ENCODE data around the gene HNRNPA1.
"Not testable (repeated sequence)": the region's sequence is repeated elsewhere in the genome, so short reads cannot be mapped to it uniquely, and the experiment has no call there.

HNRNPA1 gene

GRCh38 chr12:54298904-54299303, 18.4 kb downstream of the HNRNPA1 start:
- Mint-ChIP-seq H3K4me1 (peaks cover 27 to 69% of the 10 kb centered on the region in 2 donors), H3K27me3 (peaks cover 36 to 51% of the 10 kb centered on the region in 2 donors), H3K9me3 (no peaks in the 10 kb centered on the region), H3K4me3 (no peak overlapping the region), H3K27ac (no peak overlapping the region), H3K36me3 (no peaks in the 10 kb centered on the region)
- no peak for DNase-seq
- ATAC-seq (replicated peaks) = no peak

DNA sequence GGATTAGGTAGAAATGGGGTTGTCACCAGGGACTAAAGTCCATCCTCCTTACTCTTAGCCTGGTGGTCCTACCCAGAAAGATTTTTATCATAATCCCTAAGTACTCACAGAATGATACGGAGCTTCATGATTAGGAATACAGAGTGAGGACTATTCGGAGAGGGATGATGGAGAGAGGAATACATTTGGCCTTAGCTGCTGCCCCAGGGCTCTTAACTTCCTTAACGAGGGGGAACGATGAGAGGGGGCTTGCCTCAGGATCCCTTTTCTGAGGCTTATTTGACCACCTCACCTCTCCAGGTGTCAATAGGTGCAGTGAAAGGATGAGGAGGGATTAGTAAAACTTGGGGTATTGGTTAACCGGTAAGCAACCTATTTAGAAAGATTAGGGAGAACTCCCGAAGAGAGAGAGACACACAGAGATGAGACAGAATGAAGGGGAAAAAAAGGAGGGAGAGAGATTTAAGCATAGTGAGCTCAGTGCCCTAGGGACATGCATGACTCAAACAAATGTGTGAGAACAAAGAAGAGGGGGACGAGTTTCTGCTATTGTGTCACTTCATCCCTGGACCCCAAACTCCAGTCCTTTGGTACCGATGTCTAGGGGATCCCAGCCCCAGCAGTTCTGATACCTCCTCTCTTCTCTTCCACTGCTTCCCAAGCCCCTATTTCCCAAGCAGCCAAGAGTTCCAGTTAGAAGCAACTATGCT, 19.1 kb downstream of the HNRNPA1 start:
- H3K27ac Mint-ChIP-seq = no peak overlapping the region
- no peak overlapping the region for H3K4me3 Mint-ChIP-seq
- ATAC-seq (replicated peaks) (no peak), DNase-seq (no peak)
- peaks cover 35 to 74% of the 10 kb centered on the region in 2 donors for H3K4me1 Mint-ChIP-seq
- H3K27me3 Mint-ChIP-seq = peaks cover 36 to 51% of the 10 kb centered on the region in 2 donors
- no peaks in the 10 kb centered on the region for H3K9me3 Mint-ChIP-seq
- no peaks in the 10 kb centered on the region for H3K36me3 Mint-ChIP-seq

GRCh38 chr12:54300225-54300731, 19.8 kb downstream of the HNRNPA1 start:
- H3K4me1 Mint-ChIP-seq = peaks cover 36 to 75% of the 10 kb centered on the region in 2 donors
- DNase-seq (no peak), ATAC-seq (replicated peaks) (no peak)
- peak overlapping the region; percentile 4 for H3K27ac Mint-ChIP-seq
- H3K36me3 Mint-ChIP-seq = no peaks in the 10 kb centered on the region
- peaks cover 36 to 51% of the 10 kb centered on the region in 2 donors for H3K27me3 Mint-ChIP-seq
- H3K9me3 Mint-ChIP-seq = no peaks in the 10 kb centered on the region
- H3K4me3 Mint-ChIP-seq = peak overlapping the region in 1 of 2 donors; percentile 76

DNA sequence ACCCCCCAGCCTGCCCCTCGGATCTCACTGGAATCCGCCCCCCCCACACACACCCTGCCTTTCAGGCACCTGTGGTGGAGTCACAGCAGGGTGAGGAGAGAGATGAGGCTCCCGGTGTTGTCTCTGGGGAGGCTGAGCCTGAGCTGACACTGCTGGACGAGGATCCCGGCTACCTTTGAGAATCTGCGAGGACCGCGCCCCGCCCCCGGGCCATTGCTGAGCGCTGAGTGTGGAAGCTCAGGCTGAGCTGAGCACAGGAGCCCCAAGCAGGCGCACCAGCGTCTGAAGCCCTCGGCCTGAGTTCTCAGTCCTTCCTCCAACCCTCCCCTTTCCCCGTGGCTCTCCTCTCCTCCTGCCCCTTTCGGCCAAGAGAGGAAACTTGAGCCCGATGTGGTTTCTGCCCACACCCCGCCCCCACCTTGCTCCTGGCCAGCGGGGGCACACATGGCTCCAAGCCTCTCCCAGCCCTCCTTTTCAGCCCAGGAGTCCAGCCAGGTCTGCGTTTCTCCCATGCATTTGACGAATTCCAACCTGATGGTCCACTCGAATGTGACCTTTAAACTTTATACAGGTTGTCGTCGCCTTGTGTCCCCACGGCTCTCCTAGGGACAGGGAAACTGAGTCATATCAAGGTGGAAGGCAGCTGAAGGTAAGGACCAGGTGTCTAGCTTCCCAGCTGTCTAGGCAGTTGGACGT, 20.4 kb downstream of the HNRNPA1 start, which contains the start of gene NFE2:
NFE2 (minus strand) TSS at position 284 of the 696 bp plus-strand sequence. CDS start 5,767 bp downstream, outside the sequence.
- H3K4me3 Mint-ChIP-seq = peak within 1 kb of the TSS; percentile 57 to 76
- no peak for DNase-seq

GRCh38 chr12:54301428-54302048, 21.0 kb downstream of the HNRNPA1 start:
- H3K27me3 Mint-ChIP-seq = peaks cover 36 to 51% of the 10 kb centered on the region in 2 donors
- H3K4me1 Mint-ChIP-seq = peaks cover 36 to 75% of the 10 kb centered on the region in 2 donors
- no peaks in the 10 kb centered on the region for H3K36me3 Mint-ChIP-seq
- no peak for DNase-seq
- no peak overlapping the region for H3K4me3 Mint-ChIP-seq
- ATAC-seq (replicated peaks) = no peak
- H3K27ac Mint-ChIP-seq = no peak overlapping the region
- no peaks in the 10 kb centered on the region for H3K9me3 Mint-ChIP-seq

More for the DNA sequence above, 20.4 kb downstream of the HNRNPA1 start, which contains the start of gene NFE2:
- ATAC-seq (replicated peaks) = peak; percentile 59 to 63
- H3K4me1 Mint-ChIP-seq = peaks cover 36 to 77% of the 10 kb centered on the region in 2 donors
- H3K27ac Mint-ChIP-seq = peak within 1 kb of the TSS; percentile 4
- H3K36me3 Mint-ChIP-seq = no peaks in the 10 kb centered on the region
- peaks cover 36 to 51% of the 10 kb centered on the region in 2 donors for H3K27me3 Mint-ChIP-seq
- H3K9me3 Mint-ChIP-seq = no peaks in the 10 kb centered on the region

GRCh38 chr12:54303640-54304039, 23.1 kb downstream of the HNRNPA1 start:
- DNase-seq = no peak
- Mint-ChIP-seq H3K27me3 (peaks cover 30 to 54% of the 10 kb centered on the region in 2 donors), H3K36me3 (no peaks in the 10 kb centered on the region), H3K4me3 (no peak overlapping the region), H3K9me3 (no peaks in the 10 kb centered on the region), H3K4me1 (peaks cover 28 to 69% of the 10 kb centered on the region in 2 donors), H3K27ac (no peak overlapping the region)
- no peak for ATAC-seq (replicated peaks)

GRCh38 chr12:54304187-54304810, 23.8 kb downstream of the HNRNPA1 start:
- Mint-ChIP-seq H3K27ac (peak overlapping the region; percentile 37), H3K9me3 (no peaks in the 10 kb centered on the region), H3K4me1 (peaks cover 28 to 65% of the 10 kb centered on the region in 2 donors), H3K36me3 (no peaks in the 10 kb centered on the region), H3K4me3 (peak overlapping the region; percentile 55 to 69), H3K27me3 (peaks cover 25 to 48% of the 10 kb centered on the region in 2 donors)
- ATAC-seq (replicated peaks) (peak; percentile 79 to 90), DNase-seq (peak; percentile 47)

GRCh38 chr12:54306925-54307741, 26.6 kb downstream of the HNRNPA1 start:
- ATAC-seq (replicated peaks) = no peak
- DNase-seq = no peak
- peaks cover 13 to 40% of the 10 kb centered on the region in 2 donors for H3K4me1 Mint-ChIP-seq
- H3K36me3 Mint-ChIP-seq = no peaks in the 10 kb centered on the region
- H3K27me3 Mint-ChIP-seq = peaks cover 6 to 22% of the 10 kb centered on the region in 2 donors
- no peaks in the 10 kb centered on the region for H3K9me3 Mint-ChIP-seq
- no peak overlapping the region for H3K4me3 Mint-ChIP-seq
- no peak overlapping the region for H3K27ac Mint-ChIP-seq

DNA sequence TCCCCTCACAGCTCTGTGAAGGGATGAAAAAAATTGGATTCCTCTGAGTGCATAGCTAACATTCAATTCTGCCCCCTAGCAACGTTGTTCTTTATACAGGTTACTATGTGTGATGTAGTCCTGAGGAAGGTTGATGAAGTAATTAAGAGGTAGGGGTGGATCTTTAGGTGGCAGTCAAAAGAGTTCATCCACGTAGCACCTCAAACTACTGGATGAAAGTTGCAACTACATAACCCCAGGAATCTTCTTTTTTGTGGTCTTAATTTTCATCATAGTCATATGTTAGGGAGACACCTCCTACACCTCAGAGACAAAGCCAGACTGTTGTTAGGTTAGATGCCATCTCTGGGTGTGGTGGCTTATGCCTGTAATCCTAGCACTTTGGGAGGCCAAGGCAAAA, 30.5 kb downstream of the HNRNPA1 start:
- no peaks in the 10 kb centered on the region for H3K9me3 Mint-ChIP-seq

GRCh38 chr12:54312309-54312708, 31.8 kb downstream of the HNRNPA1 start:
- H3K36me3 Mint-ChIP-seq; H3K4me1 Mint-ChIP-seq; H3K9me3 Mint-ChIP-seq; H3K27ac Mint-ChIP-seq; H3K4me3 Mint-ChIP-seq; ATAC-seq (replicated peaks); H3K27me3 Mint-ChIP-seq; DNase-seq: not testable (repeated sequence)

More for the DNA sequence above, 30.5 kb downstream of the HNRNPA1 start:
- peaks cover 0 to 9% of the 10 kb centered on the region in 2 donors for H3K4me1 Mint-ChIP-seq
- H3K27me3 Mint-ChIP-seq = peaks cover 0 to 9% of the 10 kb centered on the region in 2 donors
- no peak overlapping the region for H3K27ac Mint-ChIP-seq
- no peak overlapping the region for H3K4me3 Mint-ChIP-seq
- no peak for ATAC-seq (replicated peaks)
- DNase-seq = no peak
- no peaks in the 10 kb centered on the region for H3K36me3 Mint-ChIP-seq

- Mint-ChIP-seq H3K27me3 (no peaks in the 10 kb centered on the region), H3K27ac (no peak overlapping the region), H3K9me3 (no peaks in the 10 kb centered on the region), H3K36me3 (peaks cover 4% of the 10 kb centered on the region in 2 donors), H3K4me1 (peaks cover 9 to 10% of the 10 kb centered on the region in 2 donors), H3K4me3 (no peak overlapping the region)
- ATAC-seq (replicated peaks) (no peak), DNase-seq (no peak)
These were observed 40.8 kb downstream of the HNRNPA1 start for GRCh38 chr12:54321363-54321762.

GRCh38 chr12:54324617-54325441, 44.3 kb downstream of the HNRNPA1 start, which contains the start of gene COPZ1:
Gene COPZ1, plus strand, starts transcription at chr12:54325131. Its CDS starts 33 bp downstream, at chr12:54325164.
- Mint-ChIP-seq H3K9me3 (no peaks in the 10 kb centered on the region), H3K36me3 (peaks cover 4 to 7% of the 10 kb centered on the region in 2 donors), H3K4me3 (peak within 1 kb of the TSS; percentile 93 to 98), H3K27ac (peak within 1 kb of the TSS; percentile 97), H3K27me3 (no peaks in the 10 kb centered on the region), H3K4me1 (peaks cover 13 to 37% of the 10 kb centered on the region in 2 donors)
- DNase-seq (peak; percentile 92), ATAC-seq (replicated peaks) (peak; percentile 97 to 98)

Data from stimulated activated naive B cell treated with anti-CD40 and anti-IgM and Interleukin-4, amounts not matched to agents 10 μg/mL and 1 μg/mL and 100 μg/mL, for 72 hours (primary cell).